ENCODE results near the gene KCNQ1.

Gene KCNQ1

DNA sequence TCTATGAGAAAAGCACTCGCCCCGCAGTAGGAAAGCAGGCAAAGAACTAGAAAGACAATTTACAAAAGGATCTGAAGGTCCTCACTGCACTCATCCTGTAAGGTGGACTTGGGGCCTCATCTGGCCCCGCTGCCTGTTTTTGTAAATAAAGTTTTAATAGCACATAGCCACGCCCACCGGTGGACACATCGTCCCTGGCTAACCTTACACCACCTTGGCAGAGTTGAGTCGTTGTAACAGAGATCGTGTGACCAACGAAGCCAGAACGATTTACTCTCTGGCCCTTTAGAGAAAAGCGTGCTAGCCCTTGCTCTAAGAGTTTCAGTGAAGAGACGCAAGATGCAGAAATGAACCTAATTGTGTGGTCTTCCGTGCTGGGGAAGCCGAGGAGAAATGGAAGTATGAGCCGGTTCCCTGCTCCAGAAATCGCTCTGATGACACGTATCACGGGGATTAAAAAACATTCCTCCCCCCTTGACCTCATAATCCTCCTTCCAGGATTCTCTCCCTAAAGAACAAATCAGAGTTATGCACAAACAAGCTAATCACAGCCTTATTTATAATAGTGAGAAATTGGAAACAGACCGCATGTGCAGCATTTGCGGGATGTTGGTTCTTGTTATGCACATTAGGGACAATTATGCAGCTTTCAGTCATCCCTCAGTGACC lies 360.7 kb downstream of the KCNQ1 start:
- DNase-seq, result no peak

DNA sequence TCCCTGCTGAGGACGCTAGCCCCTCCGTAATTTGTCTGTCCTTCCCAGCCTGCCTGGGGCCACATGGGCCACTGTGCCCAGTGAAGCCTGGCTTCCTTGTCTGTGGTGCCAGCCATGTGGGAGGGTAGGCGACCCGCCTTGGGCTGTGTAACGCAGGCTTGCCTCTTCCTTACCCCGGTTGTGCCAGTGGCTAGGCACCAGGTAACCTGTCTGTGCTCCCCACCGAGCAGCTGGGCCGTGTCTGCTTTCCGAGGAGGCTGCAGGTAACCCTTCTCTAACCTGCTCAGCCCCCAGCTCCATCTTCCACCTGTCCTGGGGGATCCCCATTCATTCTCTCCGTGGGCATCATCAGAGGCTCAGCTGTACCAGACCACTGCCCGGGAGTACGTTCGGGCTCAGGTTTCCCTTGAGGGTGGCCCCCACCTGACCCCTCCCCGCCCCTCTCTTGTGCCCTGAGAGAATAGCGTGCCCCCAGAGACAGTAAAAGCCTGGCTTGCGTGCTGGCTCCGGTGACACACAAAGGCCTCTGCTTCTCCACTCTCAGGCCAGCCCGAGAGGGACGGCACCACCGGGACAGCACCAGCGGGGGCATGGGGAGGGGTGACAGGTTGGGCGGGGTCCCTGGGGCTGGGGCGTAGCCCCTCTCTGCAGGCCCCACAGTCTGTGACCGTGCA lies 361.7 kb downstream of the KCNQ1 start:
- no peak for DNase-seq

DNA sequence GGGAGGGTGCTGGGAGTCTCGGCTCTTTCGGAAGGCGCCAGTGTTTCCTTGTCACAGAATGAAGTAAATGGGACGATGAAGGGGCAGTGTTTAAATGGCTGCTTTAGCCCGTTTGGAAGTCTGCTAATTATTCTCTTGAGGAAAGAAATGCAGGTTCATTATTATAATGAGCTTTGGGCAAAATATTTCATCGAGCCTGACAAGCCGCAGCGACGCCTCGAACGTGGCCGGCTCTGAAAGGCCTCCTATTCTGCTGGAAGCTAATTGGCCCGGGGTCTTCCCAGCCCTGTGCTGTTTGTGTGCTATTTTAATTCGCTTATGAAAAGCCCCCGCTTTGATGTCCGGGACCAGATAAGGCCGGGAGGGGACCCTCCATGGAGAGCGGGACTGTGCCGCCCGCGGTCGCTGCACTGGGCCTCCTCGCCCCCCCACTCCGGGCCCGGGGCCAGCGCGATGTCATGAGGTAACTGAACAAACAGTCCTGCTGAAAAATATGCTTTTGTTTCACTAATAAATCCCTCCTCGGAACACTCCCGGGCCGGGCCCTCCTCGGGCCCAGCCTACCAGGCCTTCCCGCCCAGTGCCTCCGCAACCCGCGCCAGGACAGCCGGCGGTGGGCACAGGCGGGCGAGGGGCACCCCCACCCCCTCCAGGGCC lies 362.3 kb downstream of the KCNQ1 start:
- no peak for DNase-seq

DNA sequence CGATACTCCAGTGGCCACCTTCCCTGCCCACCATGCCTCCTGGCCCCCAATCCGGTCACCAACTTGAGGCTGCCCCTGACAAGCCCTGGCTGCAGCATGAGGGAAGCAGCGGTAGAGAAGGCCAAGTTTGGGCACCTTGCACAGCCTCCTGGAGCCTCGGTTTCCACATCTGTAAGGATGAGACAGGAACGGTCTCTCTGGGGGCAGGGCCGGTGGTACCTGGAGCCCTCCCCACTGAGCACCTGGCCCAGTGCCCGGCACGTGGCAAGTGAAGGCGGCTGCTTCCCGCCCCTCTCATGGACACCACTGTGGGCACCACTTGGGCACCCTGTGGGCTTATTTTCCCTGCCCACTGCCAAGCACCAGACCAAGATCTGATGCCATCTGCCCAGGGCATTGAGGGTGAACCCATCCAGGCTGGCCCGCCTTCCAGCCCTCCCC lies 363.0 kb downstream of the KCNQ1 start:
- no peak for DNase-seq

DNA sequence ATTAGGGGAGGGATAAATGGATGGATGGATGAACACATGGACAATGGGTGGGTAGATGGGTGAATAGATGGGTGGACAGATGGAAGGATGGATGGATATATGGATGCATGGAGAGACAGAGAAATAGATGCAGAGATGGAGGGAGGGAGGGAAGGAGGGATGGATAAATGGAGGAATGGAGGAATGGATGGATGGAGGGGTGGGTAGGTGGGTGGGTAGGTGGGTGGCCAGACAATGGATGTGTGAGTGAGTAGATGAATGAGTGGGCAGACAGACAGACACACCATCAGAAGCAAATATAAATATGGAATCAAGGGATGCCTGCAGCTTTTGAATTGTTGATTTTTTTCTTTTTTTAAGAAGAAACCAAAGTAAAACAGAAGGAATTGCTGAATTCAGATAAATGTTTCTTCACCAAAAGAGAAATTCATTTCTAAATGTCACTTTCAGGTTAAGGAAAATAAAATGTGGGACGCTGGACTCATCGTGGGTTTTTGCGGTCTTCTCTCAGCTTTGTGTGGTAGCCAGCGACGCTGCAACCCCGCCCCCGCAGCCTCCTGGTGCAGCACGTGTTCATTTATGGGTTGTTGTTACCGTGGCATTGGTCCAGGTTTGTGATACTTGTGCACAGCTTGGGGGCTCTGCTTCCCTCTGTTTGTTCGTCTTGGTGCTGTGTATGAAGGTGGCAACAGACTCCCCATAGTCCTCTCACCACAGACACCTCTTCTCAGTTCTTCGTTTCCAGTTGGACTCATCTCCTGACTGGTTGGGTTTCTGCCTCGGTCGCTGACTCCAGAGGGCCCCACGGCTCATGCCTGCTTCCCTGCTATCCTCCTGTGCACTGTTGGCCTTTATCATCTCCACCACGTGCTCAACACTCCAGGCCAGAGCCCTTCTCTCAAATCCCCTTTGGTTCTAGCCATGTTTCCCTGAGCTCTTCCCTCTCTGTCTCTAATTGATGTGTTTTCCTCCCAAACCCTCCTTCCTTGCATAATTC lies 364.3 kb downstream of the KCNQ1 start:
- DNase-seq, result no peak

DNA sequence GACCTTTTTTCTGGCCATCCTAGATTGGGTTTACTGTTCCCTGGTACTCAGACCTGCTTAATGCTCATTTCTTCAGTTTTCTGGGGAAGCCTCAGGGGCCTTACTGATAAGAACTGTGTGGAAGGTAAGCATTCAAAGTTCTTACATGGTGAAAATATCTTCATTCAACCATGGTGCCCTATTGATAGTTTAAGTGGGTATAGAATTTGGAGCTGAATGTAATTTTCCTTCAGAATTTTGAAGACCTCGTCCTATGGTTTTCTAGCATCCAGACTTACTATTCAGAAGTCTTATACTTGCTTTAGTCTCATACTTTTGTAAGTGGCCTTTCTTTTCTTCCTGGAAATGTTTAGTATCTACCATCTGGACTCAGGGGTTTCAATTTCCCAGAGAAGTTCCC lies 365.0 kb downstream of the KCNQ1 start:
- no peak for DNase-seq

DNA sequence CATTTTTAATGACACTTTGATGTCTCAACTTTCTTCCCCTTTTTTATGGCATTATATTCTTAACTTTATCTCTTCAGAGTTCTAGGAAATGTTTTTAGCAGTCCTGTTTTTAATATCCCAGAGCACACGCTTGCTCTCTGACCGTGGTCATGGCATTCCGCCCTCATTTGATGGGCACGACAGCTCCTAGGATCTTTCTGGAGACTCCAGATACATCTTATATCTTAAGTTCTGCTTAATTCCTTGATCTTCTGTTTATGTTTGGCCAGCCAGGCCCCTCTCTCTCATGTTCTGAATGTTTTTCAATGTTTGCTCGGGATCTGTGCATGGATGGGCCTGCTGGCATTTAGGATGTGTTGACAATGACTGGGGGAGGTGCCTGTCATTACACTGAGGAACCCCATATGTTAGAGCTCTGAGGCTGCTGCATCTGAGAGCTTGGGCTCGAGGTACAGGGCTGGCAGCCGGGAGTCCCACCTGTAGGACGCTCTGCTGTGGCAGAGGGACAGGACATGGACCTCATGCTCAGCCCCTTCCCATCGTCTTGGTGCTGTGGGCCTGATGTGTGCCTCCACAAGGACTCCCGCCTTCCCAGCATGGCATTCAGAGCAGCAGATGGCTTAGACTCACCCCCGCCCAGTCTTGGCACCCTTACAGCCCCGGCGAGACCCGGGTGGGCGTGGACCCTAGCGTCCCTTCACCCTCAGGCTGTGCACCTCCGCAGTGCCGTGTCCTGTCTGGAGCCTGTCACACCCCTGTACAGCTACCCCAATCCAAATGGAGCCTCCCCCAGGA lies 365.8 kb downstream of the KCNQ1 start:
- DNase-seq, result no peak

DNA sequence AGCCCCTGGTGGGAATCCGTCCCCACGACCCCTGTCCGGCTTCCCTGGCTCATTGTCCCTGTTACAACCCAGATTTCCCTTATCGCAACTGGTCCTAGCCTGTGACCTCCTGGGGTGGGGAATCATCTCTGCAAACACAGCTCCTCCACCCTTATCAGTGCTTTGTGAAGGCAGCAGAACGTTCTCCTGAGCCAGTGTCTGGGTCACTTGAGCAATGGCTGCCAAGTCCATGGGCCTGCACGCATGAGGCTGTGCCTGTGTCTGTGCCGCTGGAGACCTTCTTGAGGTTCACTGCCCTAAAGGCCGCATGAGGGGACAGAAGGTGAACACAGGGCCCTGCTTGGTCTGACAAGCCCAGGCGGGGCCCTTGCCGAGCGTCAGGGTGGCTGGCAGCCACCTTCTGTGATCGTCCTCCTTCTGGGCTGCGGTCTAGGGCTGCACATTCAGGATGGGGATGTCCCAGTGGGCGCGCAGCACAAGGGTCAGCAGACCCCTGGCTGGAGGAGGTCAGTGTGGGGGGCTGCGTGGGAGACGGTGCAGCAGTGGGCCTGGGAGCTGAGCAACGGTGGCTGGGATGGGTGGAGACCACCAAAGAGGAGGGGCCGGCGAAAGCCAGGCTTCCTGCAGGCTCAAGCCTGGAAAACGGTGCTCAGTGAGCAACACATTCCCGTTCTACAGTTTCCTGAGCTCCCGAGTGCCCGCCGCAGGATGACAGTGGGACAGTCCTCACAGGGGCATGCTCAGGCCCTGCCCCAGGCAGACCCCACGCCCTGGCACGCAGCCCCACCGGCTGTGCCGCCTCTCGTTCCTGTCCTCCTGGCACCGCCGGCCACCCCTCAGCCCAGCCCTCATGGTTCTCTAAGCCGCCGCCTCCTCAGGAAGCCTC lies 366.6 kb downstream of the KCNQ1 start:
- DNase-seq, result no peak

DNA sequence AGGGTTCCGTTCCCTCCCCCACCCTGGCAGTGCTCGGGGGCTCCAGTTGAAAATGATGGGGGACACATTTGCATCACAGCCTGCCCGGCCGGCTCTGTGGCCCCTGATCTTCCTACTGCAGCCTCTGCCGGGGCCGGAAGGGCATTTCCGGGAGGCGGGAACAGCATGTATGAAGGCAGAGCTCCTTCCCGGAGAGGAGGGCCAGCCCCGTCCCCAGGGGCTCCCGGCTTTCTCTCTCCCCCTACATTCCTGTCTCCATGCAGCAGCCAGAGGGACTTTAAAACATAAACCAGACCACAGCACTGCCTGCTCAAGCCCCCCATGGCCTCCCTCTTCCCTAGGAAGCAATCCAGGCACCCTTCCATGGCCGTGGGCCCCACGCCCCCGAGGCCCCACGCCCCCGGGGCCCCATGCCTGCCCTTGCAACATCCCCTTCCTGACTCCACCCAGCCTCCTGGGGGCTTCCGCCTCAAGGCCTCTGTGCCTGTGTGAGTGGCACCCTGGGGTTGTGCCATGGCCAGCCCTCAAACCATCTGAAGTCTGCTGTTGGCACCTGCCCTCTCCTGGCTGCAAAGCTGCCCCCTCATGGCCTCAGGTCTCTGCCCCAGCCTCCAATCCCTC lies 367.7 kb downstream of the KCNQ1 start:
- no peak for DNase-seq

DNA sequence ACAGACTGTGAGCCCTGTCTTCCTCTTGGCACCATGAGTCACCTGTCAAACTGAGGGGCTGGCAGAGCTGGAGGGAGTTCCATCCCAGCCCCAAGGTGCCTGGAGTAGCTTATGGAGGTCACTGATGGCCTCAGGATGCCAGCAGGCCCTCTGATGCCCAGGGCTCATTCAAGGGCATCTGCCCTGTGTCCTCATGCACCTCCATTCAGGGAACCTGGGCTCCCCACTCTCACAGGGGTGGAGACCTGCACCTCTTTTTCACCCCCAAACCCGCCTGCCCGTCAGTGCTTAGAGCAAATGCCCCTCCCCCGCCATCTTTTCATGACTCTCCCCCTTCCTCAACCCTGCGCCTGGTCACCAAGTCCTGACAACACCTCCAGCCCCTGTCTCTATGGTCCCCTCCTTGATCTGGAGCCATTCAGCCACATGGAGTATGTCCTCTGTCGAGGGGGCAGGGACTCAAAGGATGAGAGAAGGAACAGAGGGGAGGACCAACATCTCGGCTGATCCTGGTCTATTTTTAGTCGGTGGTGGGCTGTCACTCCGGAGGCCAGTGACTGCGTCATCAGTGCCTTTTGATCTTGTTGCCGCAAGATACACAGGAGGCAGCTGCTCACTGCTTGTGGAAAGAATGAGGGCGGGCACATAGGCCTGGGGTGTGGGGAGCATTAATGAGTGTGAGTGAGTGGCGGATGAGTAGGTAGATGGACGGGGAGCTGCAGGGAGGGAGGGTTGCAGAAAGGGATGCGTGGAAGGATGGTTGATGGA lies 368.5 kb downstream of the KCNQ1 start:
- no peak for DNase-seq

DNA sequence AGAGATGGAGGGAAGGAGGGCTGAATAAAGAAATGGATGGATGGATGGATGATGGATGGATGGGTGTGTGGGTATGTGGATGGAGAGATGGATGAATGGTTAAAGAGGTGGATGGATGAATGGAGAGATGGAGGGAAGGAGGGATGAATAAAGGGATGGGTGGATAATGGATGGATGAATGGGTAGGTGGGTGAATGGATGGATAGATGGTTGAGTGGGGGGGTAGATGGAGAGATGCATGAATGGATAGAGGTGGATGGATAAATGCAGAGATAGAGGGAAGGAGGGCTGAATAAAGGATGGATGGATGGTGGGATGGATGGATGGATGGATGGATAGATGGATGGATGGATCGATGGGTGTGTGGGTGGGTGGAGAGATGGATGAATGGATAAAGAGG lies 369.2 kb downstream of the KCNQ1 start:
- no peak for DNase-seq

DNA sequence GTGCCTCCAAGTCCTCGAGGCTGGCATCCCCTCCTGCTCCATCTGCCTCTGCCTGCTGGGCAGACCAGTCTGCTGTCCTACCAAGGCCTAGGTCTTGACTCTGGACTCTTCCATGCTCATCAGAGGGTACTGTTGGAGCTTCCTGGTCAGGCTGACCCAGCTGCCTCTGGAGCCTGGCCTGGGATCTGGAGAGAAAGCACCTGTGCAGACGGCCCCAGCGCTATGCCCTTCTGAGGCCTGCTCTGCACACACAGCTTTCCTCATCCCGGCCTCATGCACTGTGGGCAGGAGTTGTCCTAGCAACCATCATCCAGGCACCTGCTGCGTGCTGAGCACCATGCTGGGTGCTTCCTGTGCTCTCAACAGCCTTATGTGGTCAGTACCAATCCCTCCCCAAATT lies 369.9 kb downstream of the KCNQ1 start:
- DNase-seq, result no peak

DNA sequence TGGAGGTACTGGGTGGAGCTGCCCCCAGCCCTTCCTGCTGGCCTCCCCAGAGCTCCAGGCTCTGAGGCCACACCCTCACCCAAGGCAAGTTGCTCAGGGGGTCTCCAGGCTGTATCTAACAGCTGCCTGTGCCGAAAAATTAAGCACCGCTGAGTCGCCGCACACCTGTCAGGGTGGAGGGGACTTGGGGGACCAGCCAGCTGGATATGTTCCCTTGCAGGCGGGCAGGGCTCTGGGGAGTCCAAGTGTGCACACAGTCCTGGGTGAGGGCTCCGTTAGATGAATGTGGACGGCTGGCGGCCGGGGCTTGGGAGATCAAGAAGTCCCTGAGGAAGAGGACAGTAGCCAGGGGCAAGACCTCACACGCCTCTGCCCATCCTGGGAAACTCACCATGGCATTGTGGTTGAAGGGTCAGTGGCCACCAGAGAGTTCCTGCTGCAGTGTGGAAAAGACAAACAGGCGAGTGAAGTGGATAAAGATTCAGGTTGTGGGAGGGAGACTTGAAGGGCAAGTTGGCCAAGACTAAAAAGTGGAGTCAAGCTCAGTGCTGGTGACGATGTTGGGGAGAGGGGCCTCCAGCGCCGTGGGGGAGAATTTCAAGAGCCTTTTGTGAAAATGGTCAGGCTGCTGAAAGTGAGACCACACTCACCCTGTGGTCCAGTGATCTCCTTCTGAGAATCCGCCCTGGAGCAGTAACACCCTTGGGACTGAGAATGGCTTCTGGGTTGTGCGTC lies 371.1 kb downstream of the KCNQ1 start:
- no peak for DNase-seq

DNA sequence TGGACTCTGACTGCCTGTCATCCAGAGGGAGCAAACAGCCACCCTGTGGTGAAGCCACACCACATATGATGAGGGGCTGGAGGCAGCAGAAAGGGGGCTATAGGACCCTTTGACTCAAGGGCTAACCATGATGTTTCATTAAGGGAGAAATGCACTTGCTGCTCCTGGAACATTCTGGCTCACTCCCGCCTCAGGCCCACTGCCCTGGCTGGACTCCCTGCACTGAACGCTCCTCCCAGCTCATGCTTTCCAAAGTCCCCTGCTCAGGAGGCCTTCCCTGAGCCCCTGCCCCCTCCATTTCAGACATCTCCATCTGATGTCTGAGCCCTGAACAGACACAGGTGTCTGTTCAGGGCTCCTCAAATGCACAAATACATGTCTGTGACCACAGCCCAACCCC lies 371.7 kb downstream of the KCNQ1 start:
- DNase-seq, result no peak

DNA sequence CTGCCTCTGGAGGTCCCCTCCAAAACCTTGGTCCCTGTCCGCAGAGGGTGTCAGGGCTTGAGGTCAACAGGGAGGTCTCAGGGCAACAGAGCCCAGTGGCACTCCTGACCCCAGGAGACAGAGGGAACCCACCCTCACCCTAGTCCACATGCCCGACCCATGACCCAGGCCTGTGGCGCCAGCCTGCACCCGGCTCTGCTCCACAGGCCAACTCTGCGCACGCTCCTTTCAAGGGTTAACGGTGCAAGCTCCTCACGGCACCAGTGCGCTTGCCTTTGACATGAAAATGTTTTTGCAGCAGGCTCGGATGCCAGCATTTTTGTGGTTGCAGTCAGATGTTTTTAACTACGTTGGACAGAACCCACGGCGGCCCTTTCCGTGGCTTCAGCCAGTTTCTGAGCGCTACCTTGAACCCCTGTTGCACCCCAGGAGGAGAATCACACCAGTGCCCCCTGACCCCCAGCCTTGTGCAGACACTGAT lies 372.2 kb downstream of the KCNQ1 start:
- DNase-seq, result no peak

DNA sequence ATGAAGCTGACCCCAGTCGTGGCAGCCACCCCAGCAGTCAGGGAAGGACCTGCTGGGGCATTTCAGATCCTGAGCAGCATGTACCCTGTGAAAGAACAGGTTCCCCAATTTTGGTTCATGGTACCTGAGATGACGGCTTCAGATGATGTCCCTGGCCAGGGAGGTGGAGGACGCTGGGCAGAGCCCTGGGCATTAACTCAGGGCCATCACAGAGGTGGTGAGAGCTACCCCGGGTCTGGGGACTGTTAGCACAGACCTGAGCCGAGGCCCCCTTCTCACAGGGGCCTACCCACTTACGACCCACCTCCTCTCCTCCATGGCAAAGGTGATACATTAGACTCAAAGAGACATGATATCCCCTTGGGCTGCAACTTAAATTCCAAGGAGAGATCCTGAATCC lies 372.6 kb downstream of the KCNQ1 start:
- DNase-seq, result no peak

DNA sequence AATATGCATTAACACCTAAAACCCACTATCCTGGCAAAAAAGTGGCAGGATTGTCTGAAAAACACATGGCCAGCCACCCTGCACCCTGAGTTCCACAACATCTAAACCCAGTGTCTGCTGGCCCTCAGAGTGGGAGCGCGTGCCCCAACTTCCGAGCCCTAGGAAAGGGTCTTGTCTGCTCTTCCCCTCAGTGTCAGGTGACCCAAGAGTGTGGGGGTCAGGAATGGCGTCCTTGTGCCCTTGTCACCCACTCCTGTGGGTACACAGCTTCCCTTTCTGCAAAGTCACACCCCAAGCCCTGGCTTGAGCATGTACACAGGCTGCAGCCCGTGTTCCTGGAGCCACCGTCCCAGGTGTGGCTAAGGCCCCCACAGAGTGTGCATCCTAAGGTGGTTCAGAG lies 373.2 kb downstream of the KCNQ1 start:
- DNase-seq, result no peak

DNA sequence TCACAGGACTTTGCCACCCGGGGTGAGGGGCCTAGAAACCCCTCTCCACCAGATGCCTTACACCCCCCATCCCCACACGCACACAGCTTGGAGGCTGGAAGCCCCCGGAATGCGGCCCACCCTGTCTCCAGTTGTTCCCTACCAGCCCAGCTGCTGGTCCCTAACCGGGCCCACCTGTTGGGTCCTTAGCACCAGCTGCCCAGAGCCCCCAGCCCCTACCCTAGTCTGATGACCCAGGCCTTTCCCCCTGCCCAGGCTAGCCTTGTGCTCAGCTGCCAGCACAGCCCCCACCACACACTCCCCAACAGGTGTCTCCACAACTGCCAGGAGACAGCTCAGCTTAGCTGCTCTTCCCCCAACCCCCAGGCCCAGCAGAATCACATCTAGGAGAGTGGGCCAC lies 373.7 kb downstream of the KCNQ1 start:
- no peak for DNase-seq

DNA sequence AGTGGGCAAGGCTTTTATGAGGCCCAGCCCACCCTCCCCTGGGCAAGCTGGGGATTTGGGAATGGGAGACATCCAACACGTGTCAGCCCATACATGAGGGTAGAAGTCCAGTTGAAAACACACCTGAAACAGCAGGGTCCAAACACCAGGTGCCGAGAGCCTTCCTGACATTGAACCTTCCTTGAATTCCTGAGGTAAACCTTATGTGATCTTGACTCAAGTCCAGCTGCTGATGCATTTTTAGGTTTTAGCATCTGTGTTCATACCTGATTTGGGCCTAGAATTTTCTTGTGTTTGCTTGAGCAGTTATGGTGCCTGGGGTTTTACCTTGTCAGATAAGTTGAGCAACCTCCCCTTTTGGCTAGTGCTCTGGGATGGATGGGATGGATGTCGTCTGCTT lies 374.5 kb downstream of the KCNQ1 start:
- DNase-seq, result no peak

Data from NCI-H187 (cell line).